ENCODE measurements around the gene KRABD2.

Gene KRABD2

DNA sequence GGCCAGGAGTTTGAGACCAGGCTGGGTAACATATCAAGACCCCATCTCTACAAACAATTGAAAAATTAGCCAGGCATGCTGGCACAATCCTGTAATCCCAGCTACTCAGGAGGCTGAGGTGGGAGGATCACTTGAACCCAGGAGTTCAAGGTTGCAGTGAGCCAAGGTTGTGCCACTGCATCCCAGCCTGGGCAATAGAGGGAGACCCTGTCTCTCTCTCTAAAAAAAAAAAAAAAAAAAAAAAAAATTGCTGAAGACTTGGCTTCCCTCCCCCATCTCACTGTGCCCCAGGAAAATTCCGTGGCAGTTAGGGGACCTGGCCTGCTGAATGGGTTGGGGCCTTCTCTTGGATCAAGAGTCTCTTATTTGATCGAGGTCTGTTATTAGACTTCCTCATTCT lies 37.0 kb downstream of the KRABD2 start, which contains the start of gene ODF4:
ODF4 (plus strand) TSS at position 301 of the 400 bp plus-strand sequence. CDS start 212 bp downstream, outside the sequence.
- no peak for TF ChIP-seq CTCF (IDR thresholded peaks at IDR 0.05; ENCODE audit: extremely low read depth, insufficient read depth, missing control alignments)
- no peak for DNase-seq (ENCODE audit: low spot score)
- in situ Hi-C loops (cut with MboI; ENCODE audit: low pct_unique_long_range_greater_than_20kb, low sequenced_read_pairs, unreplicated experiment): no loop called here

DNA sequence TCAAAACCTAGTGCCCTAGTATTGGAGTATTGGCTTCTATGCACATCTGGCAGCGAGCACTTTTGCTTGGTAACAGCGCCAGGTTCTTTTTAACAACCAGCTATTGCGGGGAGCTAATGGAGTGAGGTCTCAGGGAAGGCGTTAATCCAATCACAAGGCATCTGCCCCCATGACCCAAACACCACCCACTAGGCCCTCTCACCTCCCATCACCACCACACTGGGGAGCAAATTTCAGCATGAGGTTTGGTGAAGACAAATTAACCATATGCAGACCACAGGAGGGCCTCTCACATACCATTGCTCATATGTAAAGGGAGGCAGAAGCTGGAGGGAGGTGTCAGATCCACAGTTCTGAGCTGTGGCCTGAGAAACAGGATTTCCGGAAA lies 37.8 kb downstream of the KRABD2 start:
- in situ Hi-C loops (cut with MboI; ENCODE audit: low pct_unique_long_range_greater_than_20kb, low sequenced_read_pairs, unreplicated experiment): no loop called here
- TF ChIP-seq CTCF (IDR thresholded peaks at IDR 0.05; ENCODE audit: extremely low read depth, insufficient read depth, missing control alignments): no peak
- no peak for DNase-seq (ENCODE audit: low spot score)

DNA sequence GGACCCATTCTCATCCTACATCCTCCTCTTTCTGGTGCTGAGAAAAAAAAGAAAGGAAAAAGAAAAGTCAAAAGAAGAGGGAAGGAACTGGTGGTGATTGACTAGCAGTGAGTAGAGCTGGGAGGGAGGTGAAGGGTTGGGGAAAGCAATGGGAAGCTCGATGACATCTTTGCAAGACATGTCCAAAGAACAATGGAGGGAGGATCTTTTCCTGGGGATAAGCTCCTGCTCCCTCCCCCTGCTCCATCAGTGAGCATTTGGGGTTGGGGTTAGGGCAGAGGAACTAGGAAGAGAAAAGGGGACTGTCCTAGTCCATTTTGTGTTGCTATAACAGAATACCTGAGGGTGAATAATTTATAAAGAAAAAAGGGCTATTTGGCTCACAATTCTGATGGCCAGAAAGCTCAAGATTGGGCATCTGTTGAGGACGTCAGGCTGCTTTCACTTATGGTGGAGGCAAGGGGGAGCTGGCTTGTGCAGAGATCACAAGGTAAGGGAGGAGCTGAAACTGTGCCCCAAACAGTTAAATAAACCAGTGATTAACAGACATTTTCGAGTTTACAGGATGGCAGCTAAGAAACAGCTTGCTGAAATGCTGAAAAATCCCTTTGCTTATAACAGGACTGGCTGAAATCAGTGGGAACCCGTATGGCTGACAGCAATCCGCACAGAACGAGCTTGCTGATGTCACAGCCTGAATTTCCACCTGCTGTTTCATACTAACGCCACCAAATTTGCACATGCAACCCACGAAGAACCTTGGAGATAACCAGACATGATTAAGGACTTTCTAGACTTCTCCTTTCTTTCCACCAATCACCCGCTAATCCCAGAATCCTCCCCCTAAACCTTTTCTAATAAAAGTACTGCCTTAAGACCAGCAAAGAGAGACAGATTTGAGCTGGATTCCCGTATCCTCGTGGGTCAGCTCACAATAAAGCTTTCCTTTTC lies 38.4 kb downstream of the KRABD2 start:
- in situ Hi-C loops (cut with MboI; ENCODE audit: low pct_unique_long_range_greater_than_20kb, low sequenced_read_pairs, unreplicated experiment): no loop called here
- no peak for TF ChIP-seq CTCF (IDR thresholded peaks at IDR 0.05; ENCODE audit: extremely low read depth, insufficient read depth, missing control alignments)
- DNase-seq (ENCODE audit: low spot score): no peak

- in situ Hi-C loops (cut with MboI; ENCODE audit: low pct_unique_long_range_greater_than_20kb, low sequenced_read_pairs, unreplicated experiment): no loop called here
- TF ChIP-seq CTCF (IDR thresholded peaks at IDR 0.05; ENCODE audit: extremely low read depth, insufficient read depth, missing control alignments): no peak
- DNase-seq (ENCODE audit: low spot score): no peak
These were observed 43.2 kb downstream of the KRABD2 start for GRCh38 chr17:8333281-8333680.

- no peak for DNase-seq (ENCODE audit: low spot score)
- in situ Hi-C loops (cut with MboI; ENCODE audit: low pct_unique_long_range_greater_than_20kb, low sequenced_read_pairs, unreplicated experiment): no loop called here
- TF ChIP-seq CTCF (IDR thresholded peaks at IDR 0.05; ENCODE audit: extremely low read depth, insufficient read depth, missing control alignments): no peak
These were observed 43.8 kb downstream of the KRABD2 start for GRCh38 chr17:8332688-8333087.

DNA sequence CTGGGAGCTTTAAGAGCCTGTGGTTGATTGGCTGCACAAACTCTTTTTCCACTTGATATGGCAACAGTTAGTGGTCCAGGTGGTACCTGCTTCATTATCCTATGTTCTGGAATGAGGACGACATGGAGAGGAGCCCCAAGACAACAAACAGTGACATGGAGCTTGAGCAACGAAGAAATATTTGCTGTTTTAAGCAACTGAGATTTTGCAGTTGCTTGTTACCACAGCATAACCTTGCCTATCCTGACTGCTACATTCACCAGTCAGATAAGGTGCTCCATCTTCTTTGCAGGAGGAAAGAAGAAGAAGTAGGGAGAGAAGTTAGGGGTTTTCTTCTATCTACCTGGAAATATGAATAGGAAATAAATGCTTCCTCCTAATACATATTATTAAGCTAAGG lies 44.4 kb downstream of the KRABD2 start:
- in situ Hi-C loops (cut with MboI; ENCODE audit: low pct_unique_long_range_greater_than_20kb, low sequenced_read_pairs, unreplicated experiment): no loop called here
- no peak for TF ChIP-seq CTCF (IDR thresholded peaks at IDR 0.05; ENCODE audit: extremely low read depth, insufficient read depth, missing control alignments)
- DNase-seq (ENCODE audit: low spot score): no peak

Measured in GM13977 (cell line).